Fibroblast of villous mesenchyme (primary cell): ENCODE measurements around the gene FBL. TPM values are rescaled to one million over a fixed set of nuclear protein-coding genes. Genes with fewer than 3 reads are reported as not detected.

Experiments
- DNase-seq: peaks from one replicate; pipeline ENCODE4 v3.0.0-alpha.2; 2010; ENCODE audit warnings: low read depth
- H3K4me3 ChIP-seq: 2 replicates; pipeline ENCODE4 v1.5.1; 2011; ENCODE audit warnings: low read depth, mild to moderate bottlenecking, low read length
- CTCF ChIP-seq: IDR thresholded peaks from 2 replicates; pipeline ENCODE4 v1.5.1; 2012; ENCODE audit warnings: low read depth, mild to moderate bottlenecking, low read length; ENCODE audit not compliant: insufficient read depth
- total RNA-seq: library from RNA; depleted of rRNA; stranded (reverse); fragments of >200 nt; gene quantifications from 2 replicates; pipeline ENCODE4 v1.2.3, GENCODE V29; 2012

FBL gene
- total RNA-seq, 1 donor, result 83.3 TPM

- TF ChIP-seq CTCF, result no peak
- no peak for DNase-seq
- H3K4me3 ChIP-seq, result no peak overlapping the region
These were observed 18.0 kb downstream of the FBL start for GRCh38 chr19:39828015-39828653.

- DNase-seq, result no peak
- TF ChIP-seq CTCF, result no peak
- H3K4me3 ChIP-seq, result no peak overlapping the region
These were observed 19.0 kb downstream of the FBL start for GRCh38 chr19:39827216-39827615.

GRCh38 chr19:39826311-39826945 lies 19.8 kb downstream of the FBL start:
- no peak for TF ChIP-seq CTCF
- DNase-seq, result no peak
- no peak overlapping the region for H3K4me3 ChIP-seq

GRCh38 chr19:39825531-39826076 lies 20.6 kb downstream of the FBL start:
- TF ChIP-seq CTCF, result no peak
- no peak for DNase-seq
- no peak overlapping the region for H3K4me3 ChIP-seq

- H3K4me3 ChIP-seq, result no peak overlapping the region
- no peak for TF ChIP-seq CTCF
- no peak for DNase-seq
These were observed 21.1 kb downstream of the FBL start for GRCh38 chr19:39825093-39825463.

- no peak for TF ChIP-seq CTCF
- DNase-seq, result peak; percentile 89
- peak overlapping the region; percentile 71 for H3K4me3 ChIP-seq
These were observed 21.8 kb downstream of the FBL start for GRCh38 chr19:39824143-39825092.
